Gastroesophageal sphincter (tissue), 4 donors: Measurements from ENCODE around the gene EDN1. TPM values are rescaled to one million over a fixed set of nuclear protein-coding genes. Genes with fewer than 3 reads are reported as not detected.
A peak's percentile ranks its signal among the peaks of the same experiment; 100 is the strongest.

Source experiments
- ATAC-seq: fragments of 150-250 bp; one replicate; pipeline ENCODE4 v1.9.1; 2016; ENCODE audit warnings: mild to moderate bottlenecking, moderate library complexity
- H3K27ac ChIP-seq, 4 donors: fragments of 200-600 bp; sonication (generic) in 3 of 4; 1 replicate in 3 of 4; 2 replicates in 1 of 4; pipeline ENCODE4 v1.5.1; 2016 to 2019
- H3K27me3 ChIP-seq: fragments of 200-600 bp; sonication (generic); one replicate; pipeline ENCODE4 v1.5.1; 2019
- H3K36me3 ChIP-seq, 2 donors: fragments of 200-600 bp; sonication (generic); one replicate each; pipeline ENCODE4 v1.5.1; 2019; ENCODE audit warnings: control low read depth in 1 of 2
- H3K4me1 ChIP-seq, 3 donors: fragments of 200-600 bp; sonication (generic); 1 replicate in 2 of 3; 2 replicates in 1 of 3; pipeline ENCODE4 v1.5.1; 2016 to 2019; ENCODE audit warnings: control low read depth in 2 of 3
- H3K4me3 ChIP-seq, 2 donors: fragments of 200-600 bp; sonication (generic); one replicate each; pipeline ENCODE4 v1.5.1; 2019; ENCODE audit warnings: mild to moderate bottlenecking in 1 of 2, moderate library complexity in 1 of 2
- H3K9me3 ChIP-seq, 3 donors: fragments of 200-600 bp; sonication (generic); one replicate each; pipeline ENCODE4 v1.5.1; 2017 to 2019; ENCODE audit warnings: control low read depth in 2 of 3
- EP300 ChIP-seq: sonication (generic); formaldehyde crosslinking; IDR thresholded peaks from one replicate; pipeline ENCODE4 v1.6.1; 2017; ENCODE audit warnings: antibody characterized with exemption, mild to moderate bottlenecking
- POLR2A ChIP-seq, 2 donors: fragments of 450-650 bp; IDR thresholded peaks; one replicate each; pipeline ENCODE4 v1.6.1; 2017; ENCODE audit warnings: antibody characterized with exemption in 2 of 2, mild to moderate bottlenecking in 2 of 2, moderate library complexity in 1 of 2
- POLR2AphosphoS5 ChIP-seq: sonication (generic); formaldehyde crosslinking; IDR thresholded peaks from one replicate; pipeline ENCODE4 v1.6.1; 2017; ENCODE audit warnings: antibody characterized with exemption
- WGBS, 2 donors: methylation state at CpG; one replicate each; pipeline ENCODE4 v1.1.5; 2018; ENCODE audit warnings: low coverage in 1 of 2; 5-methylcytosine and 5-hydroxymethylcytosine counted together
- total RNA-seq, 4 donors: library from RNA; depleted of rRNA; stranded (reverse); fragments of >200 nt; gene quantifications; one replicate each; pipeline ENCODE4 v1.1.0, GENCODE V29; 2016
- TF ChIP-seq, protein P1 (sequence below), 4 experiments: fragments of 200-600 bp in 2 of 4; fragments of 450-650 bp in 2 of 4; sonication (generic) in 1 of 4; IDR thresholded peaks; one replicate each; pipeline ENCODE4 v1.5.1; 2017 to 2019; ENCODE audit warnings: antibody characterized with exemption in 4 of 4, mild to moderate bottlenecking in 2 of 4, moderate library complexity in 2 of 4

Gene EDN1
- total RNA-seq, 4 donors from 2014 or later: 3.6 to 39.6 (median 15.1) TPM

DNA sequence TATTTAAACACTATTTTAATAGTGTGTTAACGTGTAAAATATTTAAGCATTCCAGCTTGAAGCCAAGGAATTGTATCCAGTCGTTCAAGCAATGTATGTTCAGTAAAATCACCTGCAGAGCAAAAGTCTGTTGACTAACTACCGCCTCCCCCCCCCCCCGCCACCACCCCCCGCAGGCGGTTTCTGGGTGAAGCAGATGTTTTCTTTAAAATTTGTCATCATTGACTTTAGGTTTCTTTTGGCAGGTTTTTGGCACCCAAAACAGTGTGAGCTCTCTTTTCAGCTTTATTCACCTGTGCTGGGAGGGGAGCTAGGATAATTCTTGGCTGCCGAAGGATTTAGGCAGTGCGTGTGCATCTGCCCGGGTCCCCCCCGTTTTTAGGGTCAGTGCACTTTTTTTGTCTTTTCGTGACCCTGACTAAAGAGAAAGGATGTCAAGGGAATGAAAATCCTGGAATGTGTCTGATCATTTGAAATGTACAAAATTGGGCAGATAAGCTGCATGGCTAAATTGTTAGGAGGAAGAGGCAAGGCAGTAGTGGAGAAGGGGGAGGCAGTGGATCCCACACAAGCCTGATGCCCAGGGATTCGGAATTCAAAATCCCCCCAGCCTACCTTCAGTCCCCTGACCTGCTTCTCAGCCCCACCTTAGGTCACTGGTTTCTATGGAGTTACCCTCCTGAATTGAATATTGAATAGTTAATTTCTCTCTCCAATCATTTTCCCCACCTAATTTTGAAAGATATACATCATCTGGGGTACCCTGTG lies 1.1 kb downstream of the EDN1 start:
- H3K4me3 ChIP-seq: peak overlapping the region in 1 of 2 donors; percentile 54
- H3K27ac ChIP-seq: peak overlapping the region in 1 of 4 donors; percentile 45
- peaks cover 20% of the 10 kb centered on the region for H3K27me3 ChIP-seq
- no peaks in the 10 kb centered on the region for H3K9me3 ChIP-seq
- 19 to 31% methylated on average over 7 to 11 of the region's 12 CpGs for WGBS, 2 donors
- peaks cover 0 to 12% of the 10 kb centered on the region in 2 donors for H3K36me3 ChIP-seq
- no peak for ATAC-seq
- peaks cover 0 to 25% (median 0%) of the 10 kb centered on the region in 3 donors for H3K4me1 ChIP-seq
- TF ChIP-seq POLR2A (IDR thresholded peaks at IDR 0.05) (no peak), EP300 (no peak), POLR2AphosphoS5 (no peak)
- TF ChIP-seq, protein P1, sequence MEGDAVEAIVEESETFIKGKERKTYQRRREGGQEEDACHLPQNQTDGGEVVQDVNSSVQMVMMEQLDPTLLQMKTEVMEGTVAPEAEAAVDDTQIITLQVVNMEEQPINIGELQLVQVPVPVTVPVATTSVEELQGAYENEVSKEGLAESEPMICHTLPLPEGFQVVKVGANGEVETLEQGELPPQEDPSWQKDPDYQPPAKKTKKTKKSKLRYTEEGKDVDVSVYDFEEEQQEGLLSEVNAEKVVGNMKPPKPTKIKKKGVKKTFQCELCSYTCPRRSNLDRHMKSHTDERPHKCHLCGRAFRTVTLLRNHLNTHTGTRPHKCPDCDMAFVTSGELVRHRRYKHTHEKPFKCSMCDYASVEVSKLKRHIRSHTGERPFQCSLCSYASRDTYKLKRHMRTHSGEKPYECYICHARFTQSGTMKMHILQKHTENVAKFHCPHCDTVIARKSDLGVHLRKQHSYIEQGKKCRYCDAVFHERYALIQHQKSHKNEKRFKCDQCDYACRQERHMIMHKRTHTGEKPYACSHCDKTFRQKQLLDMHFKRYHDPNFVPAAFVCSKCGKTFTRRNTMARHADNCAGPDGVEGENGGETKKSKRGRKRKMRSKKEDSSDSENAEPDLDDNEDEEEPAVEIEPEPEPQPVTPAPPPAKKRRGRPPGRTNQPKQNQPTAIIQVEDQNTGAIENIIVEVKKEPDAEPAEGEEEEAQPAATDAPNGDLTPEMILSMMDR (IDR thresholded peaks at IDR 0.05): no peak

DNA sequence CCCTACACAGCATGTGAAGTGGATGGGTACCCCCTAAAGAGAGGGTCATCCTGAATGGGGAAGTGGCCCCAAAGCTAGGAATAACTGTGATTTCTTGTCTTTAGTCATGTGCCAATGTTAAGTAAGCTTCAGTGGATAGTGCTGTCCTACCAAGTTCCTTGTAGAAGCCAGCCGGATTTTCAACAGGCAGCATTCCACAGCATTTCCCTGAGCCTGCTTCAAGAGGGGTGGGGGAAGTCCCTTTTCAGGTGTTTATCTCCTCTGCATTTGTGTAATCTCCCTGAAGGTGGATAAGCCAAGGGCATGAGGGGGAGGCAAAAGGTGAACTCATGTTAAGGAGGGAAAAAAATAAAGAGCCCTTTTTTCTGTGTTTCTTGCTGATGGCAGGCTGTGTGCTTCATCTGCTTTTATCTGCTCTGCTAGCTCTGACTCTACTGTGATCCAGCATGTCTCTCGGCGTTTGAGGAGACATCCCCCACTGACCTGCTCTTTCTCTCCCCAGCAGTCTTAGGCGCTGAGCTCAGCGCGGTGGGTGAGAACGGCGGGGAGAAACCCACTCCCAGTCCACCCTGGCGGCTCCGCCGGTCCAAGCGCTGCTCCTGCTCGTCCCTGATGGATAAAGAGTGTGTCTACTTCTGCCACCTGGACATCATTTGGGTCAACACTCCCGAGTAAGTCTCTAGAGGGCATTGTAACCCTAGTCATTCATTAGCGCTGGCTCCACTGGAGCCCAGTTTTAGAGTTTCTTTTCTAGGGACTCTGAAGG lies 1.9 kb downstream of the EDN1 start:
- H3K9me3 ChIP-seq: no peaks in the 10 kb centered on the region
- no peak for ATAC-seq
- TF ChIP-seq EP300: no peak
- TF ChIP-seq, protein P1 (IDR thresholded peaks at IDR 0.05): no peak
- TF ChIP-seq POLR2A (IDR thresholded peaks at IDR 0.05): no peak
- no peak for TF ChIP-seq POLR2AphosphoS5
- WGBS, 2 donors: 28 to 40% methylated on average over 4 to 13 of the region's 15 CpGs
- peaks cover 20% of the 10 kb centered on the region for H3K27me3 ChIP-seq
- H3K27ac ChIP-seq: peak overlapping the region in 1 of 4 donors; percentile 45
- peak overlapping the region in 1 of 2 donors; percentile 54 for H3K4me3 ChIP-seq
- H3K4me1 ChIP-seq: peaks cover 0 to 25% (median 0%) of the 10 kb centered on the region in 3 donors
- peaks cover 0 to 15% of the 10 kb centered on the region in 2 donors for H3K36me3 ChIP-seq

DNA sequence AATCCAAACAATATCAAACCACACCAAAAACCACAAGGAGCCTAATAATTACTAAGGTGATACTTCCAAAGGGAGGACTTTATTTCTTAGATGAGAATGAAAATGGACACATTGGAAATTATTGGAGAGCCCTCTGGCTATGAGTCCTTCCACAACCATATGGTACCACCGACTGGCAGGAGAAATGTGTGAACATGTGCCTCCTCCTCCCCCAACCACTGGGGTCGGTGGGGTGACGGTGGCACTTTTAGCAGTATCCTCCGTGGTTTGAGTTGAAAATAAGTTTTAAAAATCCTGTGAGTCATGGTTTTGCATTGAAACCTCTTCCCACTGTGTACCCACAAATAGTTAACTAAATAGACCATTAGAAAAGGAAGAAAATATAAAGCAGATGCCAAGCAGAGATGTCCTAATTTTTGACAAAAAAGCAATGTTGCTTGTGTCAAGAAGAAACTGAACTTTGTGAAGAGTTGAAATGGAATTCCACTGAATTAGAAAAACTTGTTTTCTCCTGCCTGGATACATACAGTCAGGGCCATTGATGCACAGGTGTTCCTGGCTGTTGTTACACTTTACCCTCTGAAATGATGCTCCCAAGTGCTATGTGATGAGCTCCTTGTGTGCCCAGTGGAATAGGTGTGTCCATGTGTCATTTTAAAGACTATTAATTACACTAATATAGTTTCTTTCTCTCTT lies 3.2 kb downstream of the EDN1 start:
- Histone ChIP-seq H3K4me1 (peaks cover 0 to 25% (median 0%) of the 10 kb centered on the region in 3 donors), H3K36me3 (peaks cover 0 to 15% of the 10 kb centered on the region in 2 donors), H3K4me3 (peak overlapping the region in 1 of 2 donors; percentile 54), H3K27me3 (peaks cover 20% of the 10 kb centered on the region), H3K9me3 (no peaks in the 10 kb centered on the region), H3K27ac (no peak overlapping the region)
- ATAC-seq: no peak
- TF ChIP-seq EP300 (no peak), POLR2A (IDR thresholded peaks at IDR 0.05) (no peak), POLR2AphosphoS5 (no peak)
- TF ChIP-seq, protein P1 (IDR thresholded peaks at IDR 0.05): no peak
- 73 to 79% methylated on average over 2 to 4 of the region's 4 CpGs for WGBS, 2 donors

DNA sequence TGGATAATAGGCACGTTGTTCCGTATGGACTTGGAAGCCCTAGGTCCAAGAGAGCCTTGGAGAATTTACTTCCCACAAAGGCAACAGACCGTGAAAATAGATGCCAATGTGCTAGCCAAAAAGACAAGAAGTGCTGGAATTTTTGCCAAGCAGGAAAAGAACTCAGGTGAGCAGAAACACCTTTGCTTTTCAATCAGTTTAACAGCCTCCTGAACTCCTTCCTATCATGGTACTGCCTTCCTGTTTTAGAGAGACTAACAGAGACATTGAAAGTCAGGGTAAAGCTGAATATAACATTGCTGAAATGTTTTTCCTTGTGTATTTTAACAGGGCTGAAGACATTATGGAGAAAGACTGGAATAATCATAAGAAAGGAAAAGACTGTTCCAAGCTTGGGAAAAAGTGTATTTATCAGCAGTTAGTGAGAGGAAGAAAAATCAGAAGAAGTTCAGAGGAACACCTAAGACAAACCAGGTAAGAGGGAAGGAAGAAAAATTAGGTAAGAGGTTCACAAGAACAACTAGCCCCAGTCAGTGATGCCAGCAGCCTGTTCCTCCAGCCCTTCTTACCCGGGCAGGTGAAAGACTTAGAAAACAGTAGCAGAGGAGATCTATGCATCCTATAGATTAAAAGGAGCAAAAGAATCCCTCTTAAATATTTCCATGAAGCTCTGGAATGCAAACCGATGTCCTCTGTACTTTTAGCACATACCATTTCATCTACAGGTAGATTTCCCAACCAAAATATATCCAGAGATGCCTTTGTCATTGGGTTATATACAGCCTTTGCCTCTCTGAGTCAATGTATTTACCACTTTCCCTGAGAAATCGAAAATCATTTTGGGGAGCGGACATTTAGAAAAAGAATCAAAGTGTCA lies 4.0 kb downstream of the EDN1 start:
- Histone ChIP-seq H3K36me3 (peaks cover 0 to 15% of the 10 kb centered on the region in 2 donors), H3K27ac (no peak overlapping the region), H3K9me3 (no peaks in the 10 kb centered on the region), H3K4me3 (peak overlapping the region in 1 of 2 donors; percentile 54), H3K27me3 (peaks cover 20% of the 10 kb centered on the region), H3K4me1 (peaks cover 0 to 23% (median 0%) of the 10 kb centered on the region in 3 donors)
- 80 to 90% methylated on average over 7 of the region's 7 CpGs for WGBS, 2 donors
- ATAC-seq: no peak
- TF ChIP-seq, protein P1 (IDR thresholded peaks at IDR 0.05): no peak
- TF ChIP-seq POLR2AphosphoS5 (no peak), POLR2A (IDR thresholded peaks at IDR 0.05) (no peak), EP300 (no peak)
